ENCODE results near the gene TEX12.

DNA sequence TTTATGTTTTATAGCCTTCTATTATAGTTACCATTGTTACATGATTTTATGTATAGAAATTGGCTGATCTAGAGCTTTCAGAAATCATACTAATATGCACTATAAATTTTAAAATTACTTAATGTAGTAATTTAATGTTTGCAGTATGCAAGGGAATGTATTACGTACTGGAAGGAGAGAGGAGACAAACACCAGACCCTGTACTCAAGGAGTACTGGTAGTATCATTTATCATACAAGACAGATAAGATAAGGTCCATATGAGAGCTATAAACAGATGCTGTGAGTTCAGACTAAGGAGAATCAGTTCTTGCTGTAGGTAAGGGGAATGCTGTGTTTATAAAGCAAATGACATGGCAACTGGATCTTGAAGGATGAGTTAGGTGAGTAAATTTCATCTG, 8.9 kb downstream of the TEX12 start:
- TF ChIP-seq, protein P1, sequence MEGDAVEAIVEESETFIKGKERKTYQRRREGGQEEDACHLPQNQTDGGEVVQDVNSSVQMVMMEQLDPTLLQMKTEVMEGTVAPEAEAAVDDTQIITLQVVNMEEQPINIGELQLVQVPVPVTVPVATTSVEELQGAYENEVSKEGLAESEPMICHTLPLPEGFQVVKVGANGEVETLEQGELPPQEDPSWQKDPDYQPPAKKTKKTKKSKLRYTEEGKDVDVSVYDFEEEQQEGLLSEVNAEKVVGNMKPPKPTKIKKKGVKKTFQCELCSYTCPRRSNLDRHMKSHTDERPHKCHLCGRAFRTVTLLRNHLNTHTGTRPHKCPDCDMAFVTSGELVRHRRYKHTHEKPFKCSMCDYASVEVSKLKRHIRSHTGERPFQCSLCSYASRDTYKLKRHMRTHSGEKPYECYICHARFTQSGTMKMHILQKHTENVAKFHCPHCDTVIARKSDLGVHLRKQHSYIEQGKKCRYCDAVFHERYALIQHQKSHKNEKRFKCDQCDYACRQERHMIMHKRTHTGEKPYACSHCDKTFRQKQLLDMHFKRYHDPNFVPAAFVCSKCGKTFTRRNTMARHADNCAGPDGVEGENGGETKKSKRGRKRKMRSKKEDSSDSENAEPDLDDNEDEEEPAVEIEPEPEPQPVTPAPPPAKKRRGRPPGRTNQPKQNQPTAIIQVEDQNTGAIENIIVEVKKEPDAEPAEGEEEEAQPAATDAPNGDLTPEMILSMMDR (IDR thresholded peaks at IDR 0.05 in 8 of 11, conservative IDR thresholded peaks at IDR 0.05 in 3 of 11): no peak
- no peak for TF ChIP-seq POLR2A (IDR thresholded peaks at IDR 0.05)
